ENCODE results near the gene CORIN. TPM values are rescaled to one million over a fixed set of nuclear protein-coding genes. Genes with fewer than 3 reads are reported as not detected.

CORIN gene
- total and polyA plus RNA-seq, 2 experiments from 2014 or later = not detected

DNA sequence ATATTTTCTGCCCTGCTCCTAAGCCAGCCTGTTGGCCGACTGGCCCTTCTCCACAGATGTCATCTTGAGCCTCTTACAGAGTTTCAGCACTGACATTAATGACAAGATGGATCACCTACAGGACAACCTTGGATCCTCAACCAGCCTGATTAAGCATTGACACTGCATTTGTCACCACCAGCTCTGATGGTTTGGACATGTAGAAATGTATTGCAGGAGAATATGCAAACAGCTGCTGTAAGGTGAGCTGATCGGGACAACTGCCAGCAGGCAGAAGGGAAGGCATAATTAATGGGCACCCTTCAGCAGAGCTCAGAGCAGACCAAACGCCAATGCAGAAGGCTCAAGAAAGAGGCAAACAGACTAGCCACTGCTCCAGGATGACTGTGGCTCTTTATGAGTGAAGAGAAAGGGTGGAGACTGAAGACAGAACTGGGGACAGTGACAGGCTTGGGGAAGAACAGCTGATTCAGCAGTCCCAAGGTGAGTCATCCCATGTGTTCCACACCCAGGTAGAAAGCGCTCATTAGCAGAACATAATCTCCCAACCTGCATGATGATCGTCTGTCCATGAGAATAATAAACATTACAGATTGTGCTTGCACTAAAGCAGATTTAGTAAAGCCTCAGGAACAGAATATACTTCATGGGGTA, 6.7 kb downstream of the CORIN start:
- no peaks in the 10 kb centered on the region for H4K20me1 ChIP-seq (replicated peaks; ENCODE audit: insufficient read depth)
- H3K4me1 ChIP-seq (ENCODE audit: insufficient read depth) = peaks cover 7% of the 10 kb centered on the region; the same call in 1 of the 2 replicates
- H3K36me3 ChIP-seq (ENCODE audit: insufficient read depth) = no peaks in the 10 kb centered on the region

More for the DNA sequence above, 6.7 kb downstream of the CORIN start:
- H3K27ac Mint-ChIP-seq = no peak overlapping the region
- H3K4me3 Mint-ChIP-seq = no peak overlapping the region
- DNase-seq (ENCODE audit: low spot score) = no peak
- H3K27me3 Mint-ChIP-seq (ENCODE audit: insufficient read depth, low read depth, poor library complexity) = peaks cover 4% of the 10 kb centered on the region
- H3K36me3 Mint-ChIP-seq (ENCODE audit: low read depth) = peaks cover 10% of the 10 kb centered on the region; the same call in 1 of the 3 replicates
- Histone ChIP-seq H2AFZ (no peak overlapping the region), H3K9me2 (ENCODE audit: insufficient read depth) (peaks cover 3% of the 10 kb centered on the region; the same call in 1 of the 2 replicates), H3K79me2 (replicated peaks; ENCODE audit: insufficient read depth) (no peaks in the 10 kb centered on the region), H3K4me2 (no peak overlapping the region), H3K27me3 (ENCODE audit: insufficient read depth) (no peaks in the 10 kb centered on the region), H3F3A (replicated peaks; ENCODE audit: low read depth) (no peaks in the 10 kb centered on the region), H3K27ac (ENCODE audit: low read depth) (no peak overlapping the region), H3K4me3 (no peak overlapping the region)
- no peak for TF ChIP-seq ZNF331 (CRISPR knock-in tag; IDR thresholded peaks at IDR 0.05; ENCODE audit: low read depth)
- TF ChIP-seq, protein P1, sequence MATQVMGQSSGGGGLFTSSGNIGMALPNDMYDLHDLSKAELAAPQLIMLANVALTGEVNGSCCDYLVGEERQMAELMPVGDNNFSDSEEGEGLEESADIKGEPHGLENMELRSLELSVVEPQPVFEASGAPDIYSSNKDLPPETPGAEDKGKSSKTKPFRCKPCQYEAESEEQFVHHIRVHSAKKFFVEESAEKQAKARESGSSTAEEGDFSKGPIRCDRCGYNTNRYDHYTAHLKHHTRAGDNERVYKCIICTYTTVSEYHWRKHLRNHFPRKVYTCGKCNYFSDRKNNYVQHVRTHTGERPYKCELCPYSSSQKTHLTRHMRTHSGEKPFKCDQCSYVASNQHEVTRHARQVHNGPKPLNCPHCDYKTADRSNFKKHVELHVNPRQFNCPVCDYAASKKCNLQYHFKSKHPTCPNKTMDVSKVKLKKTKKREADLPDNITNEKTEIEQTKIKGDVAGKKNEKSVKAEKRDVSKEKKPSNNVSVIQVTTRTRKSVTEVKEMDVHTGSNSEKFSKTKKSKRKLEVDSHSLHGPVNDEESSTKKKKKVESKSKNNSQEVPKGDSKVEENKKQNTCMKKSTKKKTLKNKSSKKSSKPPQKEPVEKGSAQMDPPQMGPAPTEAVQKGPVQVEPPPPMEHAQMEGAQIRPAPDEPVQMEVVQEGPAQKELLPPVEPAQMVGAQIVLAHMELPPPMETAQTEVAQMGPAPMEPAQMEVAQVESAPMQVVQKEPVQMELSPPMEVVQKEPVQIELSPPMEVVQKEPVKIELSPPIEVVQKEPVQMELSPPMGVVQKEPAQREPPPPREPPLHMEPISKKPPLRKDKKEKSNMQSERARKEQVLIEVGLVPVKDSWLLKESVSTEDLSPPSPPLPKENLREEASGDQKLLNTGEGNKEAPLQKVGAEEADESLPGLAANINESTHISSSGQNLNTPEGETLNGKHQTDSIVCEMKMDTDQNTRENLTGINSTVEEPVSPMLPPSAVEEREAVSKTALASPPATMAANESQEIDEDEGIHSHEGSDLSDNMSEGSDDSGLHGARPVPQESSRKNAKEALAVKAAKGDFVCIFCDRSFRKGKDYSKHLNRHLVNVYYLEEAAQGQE (IDR thresholded peaks at IDR 0.05; ENCODE audit: unreplicated experiment) = no peak
- no peak for TF ChIP-seq POLR2AphosphoS5 (IDR thresholded peaks at IDR 0.05; ENCODE audit: low read depth)
- no peak for TF ChIP-seq CREB1 (CRISPR knock-in tag; IDR thresholded peaks at IDR 0.05; ENCODE audit: low read depth)
- TF ChIP-seq NANOG (IDR thresholded peaks at IDR 0.05; ENCODE audit: borderline replicate concordance) = no peak
- TF ChIP-seq STAT1 (IDR thresholded peaks at IDR 0.05; ENCODE audit: unreplicated experiment) = no peak
- TF ChIP-seq, protein P2, sequence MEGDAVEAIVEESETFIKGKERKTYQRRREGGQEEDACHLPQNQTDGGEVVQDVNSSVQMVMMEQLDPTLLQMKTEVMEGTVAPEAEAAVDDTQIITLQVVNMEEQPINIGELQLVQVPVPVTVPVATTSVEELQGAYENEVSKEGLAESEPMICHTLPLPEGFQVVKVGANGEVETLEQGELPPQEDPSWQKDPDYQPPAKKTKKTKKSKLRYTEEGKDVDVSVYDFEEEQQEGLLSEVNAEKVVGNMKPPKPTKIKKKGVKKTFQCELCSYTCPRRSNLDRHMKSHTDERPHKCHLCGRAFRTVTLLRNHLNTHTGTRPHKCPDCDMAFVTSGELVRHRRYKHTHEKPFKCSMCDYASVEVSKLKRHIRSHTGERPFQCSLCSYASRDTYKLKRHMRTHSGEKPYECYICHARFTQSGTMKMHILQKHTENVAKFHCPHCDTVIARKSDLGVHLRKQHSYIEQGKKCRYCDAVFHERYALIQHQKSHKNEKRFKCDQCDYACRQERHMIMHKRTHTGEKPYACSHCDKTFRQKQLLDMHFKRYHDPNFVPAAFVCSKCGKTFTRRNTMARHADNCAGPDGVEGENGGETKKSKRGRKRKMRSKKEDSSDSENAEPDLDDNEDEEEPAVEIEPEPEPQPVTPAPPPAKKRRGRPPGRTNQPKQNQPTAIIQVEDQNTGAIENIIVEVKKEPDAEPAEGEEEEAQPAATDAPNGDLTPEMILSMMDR (conservative IDR thresholded peaks at IDR 0.05; ENCODE audit: low read depth in 2 of 2) = no peak
- TF ChIP-seq ETS1 (IDR thresholded peaks at IDR 0.05) = no peak
- no peak for TF ChIP-seq ZNF114 (CRISPR knock-in tag; IDR thresholded peaks at IDR 0.05)
- no peak for TF ChIP-seq EZH2phosphoT487 (IDR thresholded peaks at IDR 0.05; ENCODE audit: unreplicated experiment)
- no peak for TF ChIP-seq EZH2 (IDR thresholded peaks at IDR 0.05; ENCODE audit: low read depth, unreplicated experiment)
- peaks cover 10% of the 10 kb centered on the region; the same call in 2 of the 3 replicates for H3K9me3 Mint-ChIP-seq
- ATAC-seq = no peak
- H3K4me1 Mint-ChIP-seq = peaks cover 11% of the 10 kb centered on the region

Measured in GM23338 (cell line).